ENCODE measurements around the gene IVD.
"Not testable (repeated sequence)": the region's sequence is repeated elsewhere in the genome, so short reads cannot be mapped to it uniquely, and the experiment has no call there.

IVD gene

GRCh38 chr15:40439960-40440742 lies 34.6 kb downstream of the IVD start:
- FAIRE-seq: no peak

GRCh38 chr15:40440743-40441564 lies 35.4 kb downstream of the IVD start, which contains the start of gene BAHD1:
Gene BAHD1, plus strand, starts transcription at chr15:40440953. Its CDS starts 17,512 bp downstream, at chr15:40458465.
- peak; percentile 92 for FAIRE-seq

GRCh38 chr15:40441565-40442531 lies 36.3 kb downstream of the IVD start:
- no peak for FAIRE-seq

GRCh38 chr15:40443255-40443654 lies 37.7 kb downstream of the IVD start:
- FAIRE-seq: no peak

GRCh38 chr15:40443846-40444245 lies 38.3 kb downstream of the IVD start:
- no peak for FAIRE-seq

- no peak for FAIRE-seq
These were observed 39.1 kb downstream of the IVD start for GRCh38 chr15:40444736-40445135.

GRCh38 chr15:40445421-40445922 lies 39.9 kb downstream of the IVD start:
- no peak for FAIRE-seq

GRCh38 chr15:40446144-40446543 lies 40.5 kb downstream of the IVD start:
- no peak for FAIRE-seq

- no peak for FAIRE-seq
These were observed 42.8 kb downstream of the IVD start for GRCh38 chr15:40448354-40448753.

- no peak for FAIRE-seq
These were observed 43.7 kb downstream of the IVD start for GRCh38 chr15:40449275-40449674.

GRCh38 chr15:40450047-40450446 lies 44.5 kb downstream of the IVD start:
- no peak for FAIRE-seq

GRCh38 chr15:40451527-40452158 lies 46.0 kb downstream of the IVD start:
- no peak for FAIRE-seq

GRCh38 chr15:40452296-40453090 lies 46.9 kb downstream of the IVD start:
- FAIRE-seq: no peak

- not testable (repeated sequence) for FAIRE-seq
These were observed 48.3 kb downstream of the IVD start for GRCh38 chr15:40453941-40454340.

- FAIRE-seq: no peak
These were observed 49.4 kb downstream of the IVD start for GRCh38 chr15:40454904-40455391.

- no peak for FAIRE-seq
These were observed 50.7 kb downstream of the IVD start for GRCh38 chr15:40456299-40456712.

GRCh38 chr15:40456738-40457137 lies 51.1 kb downstream of the IVD start:
- no peak for FAIRE-seq

- FAIRE-seq: no peak
These were observed 53.1 kb downstream of the IVD start for GRCh38 chr15:40458495-40459371.

GRCh38 chr15:40459391-40460015 lies 53.9 kb downstream of the IVD start:
- FAIRE-seq: no peak
